Activated CD8-positive, alpha-beta T cell treated with anti-CD3 and anti-CD28 coated beads, Interleukin-2, amount 10 ng/mL, durations not matched to agents 7 days and 5 days (primary cell): Measurements from ENCODE around the gene SMOC1. TPM values are rescaled to one million over a fixed set of nuclear protein-coding genes. Genes with fewer than 3 reads are reported as not detected.

Experiments
- ATAC-seq: fragments of 150-1000 bp; cut with Tn5 transposase; one replicate; pipeline ENCODE4 v1.10.0; 2021; ENCODE audit warnings: moderate library complexity
- CTCF ChIA-PET: fragments of 350-600 bp; sonication (Branson Sonifier 250); formaldehyde crosslinking; loops from one replicate; lab custom pipeline; 2021; ENCODE audit warnings: antibody characterized with exemption; lab: Charles Lee
- POLR2A ChIA-PET: fragments of 350-600 bp; sonication (Branson Sonifier 250); formaldehyde crosslinking; loops from one replicate; lab custom pipeline; 2021; ENCODE audit warnings: antibody characterized with exemption; lab: Charles Lee
- DNase-seq: peaks from one replicate; pipeline ENCODE4 v3.0.0-alpha.2; 2020
- H3K27ac Mint-ChIP-seq: one replicate; pipeline ENCODE4 v1.8.0; 2021; ENCODE audit warnings: mild to moderate bottlenecking, mixed read lengths
- H3K27me3 Mint-ChIP-seq: one replicate; pipeline ENCODE4 v1.8.0; 2021; ENCODE audit warnings: low read depth, mixed read lengths
- H3K36me3 Mint-ChIP-seq: one replicate; pipeline ENCODE4 v1.8.0; 2021; ENCODE audit warnings: low read depth, mixed read lengths
- H3K4me1 Mint-ChIP-seq: one replicate; pipeline ENCODE4 v1.8.0; 2021; ENCODE audit warnings: low read depth, mixed read lengths
- H3K4me3 Mint-ChIP-seq: one replicate; pipeline ENCODE4 v1.8.0; 2021; ENCODE audit warnings: mild to moderate bottlenecking, mixed read lengths
- H3K9me3 Mint-ChIP-seq: one replicate; pipeline ENCODE4 v1.8.0; 2022; ENCODE audit warnings: mixed read lengths; ENCODE audit not compliant: insufficient read depth
- total RNA-seq, 2 experiments: library from RNA; stranded (reverse); gene quantifications; one replicate each; pipeline ENCODE4 v1.2.3, GENCODE V29; 2021

SMOC1 gene
- total RNA-seq, 2 experiments from 2014 or later: not detected

GRCh38 chr14:69932391-69932790, 53.2 kb downstream of the SMOC1 start:
- no peaks in the 10 kb centered on the region for H3K9me3 Mint-ChIP-seq
- POLR2A ChIA-PET: no interaction called here
- CTCF ChIA-PET: no interaction called here
- H3K4me3 Mint-ChIP-seq: no peak overlapping the region
- peaks cover 19% of the 10 kb centered on the region for H3K27me3 Mint-ChIP-seq
- H3K36me3 Mint-ChIP-seq: no peaks in the 10 kb centered on the region
- no peaks in the 10 kb centered on the region for H3K4me1 Mint-ChIP-seq
- no peak overlapping the region for H3K27ac Mint-ChIP-seq
- ATAC-seq (no peak), DNase-seq (no peak)

GRCh38 chr14:69933623-69934275, 54.5 kb downstream of the SMOC1 start:
- no peaks in the 10 kb centered on the region for H3K36me3 Mint-ChIP-seq
- DNase-seq: no peak
- H3K9me3 Mint-ChIP-seq: no peaks in the 10 kb centered on the region
- peaks cover 25% of the 10 kb centered on the region for H3K27me3 Mint-ChIP-seq
- no peak for ATAC-seq
- H3K27ac Mint-ChIP-seq: no peak overlapping the region
- no peak overlapping the region for H3K4me3 Mint-ChIP-seq
- CTCF ChIA-PET: no interaction called here
- no peaks in the 10 kb centered on the region for H3K4me1 Mint-ChIP-seq
- POLR2A ChIA-PET: no interaction called here

- Mint-ChIP-seq H3K27me3 (peaks cover 31% of the 10 kb centered on the region), H3K27ac (no peak overlapping the region), H3K4me1 (no peaks in the 10 kb centered on the region), H3K9me3 (no peaks in the 10 kb centered on the region), H3K36me3 (no peaks in the 10 kb centered on the region), H3K4me3 (no peak overlapping the region)
- DNase-seq (no peak), ATAC-seq (no peak)
- POLR2A ChIA-PET: no interaction called here
- CTCF ChIA-PET: no interaction called here
These were observed 58.3 kb downstream of the SMOC1 start for GRCh38 chr14:69937367-69938081.

GRCh38 chr14:69938751-69939150, 59.5 kb downstream of the SMOC1 start:
- Mint-ChIP-seq H3K27me3 (peaks cover 28% of the 10 kb centered on the region), H3K36me3 (no peaks in the 10 kb centered on the region), H3K9me3 (no peaks in the 10 kb centered on the region)

GRCh38 chr14:69941768-69942742, 62.8 kb downstream of the SMOC1 start:
- Mint-ChIP-seq H3K4me1 (no peaks in the 10 kb centered on the region), H3K36me3 (no peaks in the 10 kb centered on the region), H3K9me3 (peaks cover 6% of the 10 kb centered on the region), H3K27me3 (peaks cover 18% of the 10 kb centered on the region), H3K4me3 (no peak overlapping the region), H3K27ac (no peak overlapping the region)
- ATAC-seq: no peak
- CTCF ChIA-PET: no interaction called here
- DNase-seq: no peak
- POLR2A ChIA-PET: no interaction called here

More at GRCh38 chr14:69938751-69939150, 59.5 kb downstream of the SMOC1 start:
- H3K4me1 Mint-ChIP-seq: no peaks in the 10 kb centered on the region
- no peak overlapping the region for H3K4me3 Mint-ChIP-seq
- CTCF ChIA-PET: no interaction called here
- no peak for DNase-seq
- no peak overlapping the region for H3K27ac Mint-ChIP-seq
- ATAC-seq: no peak
- POLR2A ChIA-PET: no interaction called here

GRCh38 chr14:69943084-69943780, 64.0 kb downstream of the SMOC1 start:
- ATAC-seq (no peak), DNase-seq (no peak)
- Mint-ChIP-seq H3K4me3 (no peak overlapping the region), H3K27ac (no peak overlapping the region), H3K4me1 (no peaks in the 10 kb centered on the region), H3K36me3 (no peaks in the 10 kb centered on the region), H3K9me3 (peaks cover 6% of the 10 kb centered on the region), H3K27me3 (peaks cover 9% of the 10 kb centered on the region)
- CTCF ChIA-PET: no interaction called here
- POLR2A ChIA-PET: no interaction called here

- H3K9me3 Mint-ChIP-seq: peaks cover 6% of the 10 kb centered on the region
- no peak for DNase-seq
- POLR2A ChIA-PET: no interaction called here
- H3K27ac Mint-ChIP-seq: no peak overlapping the region
- H3K27me3 Mint-ChIP-seq: peaks cover 9% of the 10 kb centered on the region
- H3K4me1 Mint-ChIP-seq: no peaks in the 10 kb centered on the region
- H3K36me3 Mint-ChIP-seq: no peaks in the 10 kb centered on the region
- ATAC-seq: no peak
- H3K4me3 Mint-ChIP-seq: no peak overlapping the region
- CTCF ChIA-PET: no interaction called here
These were observed 66.1 kb downstream of the SMOC1 start for GRCh38 chr14:69945347-69945746.

- POLR2A ChIA-PET: no interaction called here
- no peaks in the 10 kb centered on the region for H3K36me3 Mint-ChIP-seq
- no peak for ATAC-seq
- peaks cover 3% of the 10 kb centered on the region for H3K27me3 Mint-ChIP-seq
- no peak overlapping the region for H3K27ac Mint-ChIP-seq
- peaks cover 6% of the 10 kb centered on the region for H3K9me3 Mint-ChIP-seq
- H3K4me3 Mint-ChIP-seq: no peak overlapping the region
- CTCF ChIA-PET: no interaction called here
- no peak for DNase-seq
- no peaks in the 10 kb centered on the region for H3K4me1 Mint-ChIP-seq
These were observed 66.7 kb downstream of the SMOC1 start for GRCh38 chr14:69945912-69946311.

- POLR2A ChIA-PET: no interaction called here
- CTCF ChIA-PET: no interaction called here
- Mint-ChIP-seq H3K27me3 (peaks cover 2% of the 10 kb centered on the region), H3K4me3 (no peak overlapping the region), H3K27ac (no peak overlapping the region), H3K36me3 (no peaks in the 10 kb centered on the region), H3K4me1 (no peaks in the 10 kb centered on the region), H3K9me3 (peaks cover 6% of the 10 kb centered on the region)
- DNase-seq (no peak), ATAC-seq (no peak)
These were observed 69.1 kb downstream of the SMOC1 start for GRCh38 chr14:69948351-69948750.

- ATAC-seq (no peak), DNase-seq (no peak)
- no peaks in the 10 kb centered on the region for H3K4me1 Mint-ChIP-seq
- no peaks in the 10 kb centered on the region for H3K36me3 Mint-ChIP-seq
- no peaks in the 10 kb centered on the region for H3K9me3 Mint-ChIP-seq
- CTCF ChIA-PET: interaction anchor here (1.2 to 1.6 kb wide), 2 partner anchors 77 to 123 kb away, joined by 3 to 5 read pairs; no protein-coding TSS in a partner anchor
- POLR2A ChIA-PET: no interaction called here
- H3K4me3 Mint-ChIP-seq: no peak overlapping the region
- peaks cover 8% of the 10 kb centered on the region for H3K27me3 Mint-ChIP-seq
- no peak overlapping the region for H3K27ac Mint-ChIP-seq
These were observed 72.0 kb downstream of the SMOC1 start for GRCh38 chr14:69951263-69951662.

- no peak overlapping the region for H3K4me3 Mint-ChIP-seq
- POLR2A ChIA-PET: no interaction called here
- H3K27me3 Mint-ChIP-seq: peaks cover 9% of the 10 kb centered on the region
- H3K9me3 Mint-ChIP-seq: no peaks in the 10 kb centered on the region
- ATAC-seq (no peak), DNase-seq (no peak)
- CTCF ChIA-PET: interaction anchor here (1.6 kb wide), 1 partner anchor 77 kb away, joined by 5 read pairs; no protein-coding TSS in a partner anchor
- no peaks in the 10 kb centered on the region for H3K36me3 Mint-ChIP-seq
- no peaks in the 10 kb centered on the region for H3K4me1 Mint-ChIP-seq
- no peak overlapping the region for H3K27ac Mint-ChIP-seq
These were observed 72.7 kb downstream of the SMOC1 start for GRCh38 chr14:69951935-69952334.
